Upper lobe of left lung (tissue), 6 donors: ENCODE data around the gene TOPBP1. TPM values are rescaled to one million over a fixed set of nuclear protein-coding genes. Genes with fewer than 3 reads are reported as not detected.

ENCODE experiments used
- ATAC-seq, 2 donors: fragments of 200-7000 bp; cut with Tn5 transposase; one replicate each; pipeline ENCODE4 v1.9.1; 2022; ENCODE audit warnings: mild to moderate bottlenecking in 2 of 2, moderate library complexity in 2 of 2; ENCODE audit not compliant: low FRiP score in 2 of 2
- DNase-seq, 2 donors: peaks; one replicate each; pipeline ENCODE4 v3.0.0-alpha.2; 2019 to 2020
- H3K27ac ChIP-seq, 4 donors: fragments of 200-600 bp; sonication (generic); one replicate each; pipeline ENCODE4 v1.5.1; 2016 to 2019
- H3K27me3 ChIP-seq, 4 donors: fragments of 200-600 bp; sonication (generic); one replicate each; pipeline ENCODE4 v1.5.1; 2017 to 2019
- H3K36me3 ChIP-seq, 4 donors: fragments of 200-600 bp; sonication (generic); one replicate each; pipeline ENCODE4 v1.5.1; 2016 to 2019
- H3K4me1 ChIP-seq, 4 donors: fragments of 200-600 bp; sonication (generic); one replicate each; pipeline ENCODE4 v1.5.1; 2018 to 2019
- H3K4me3 ChIP-seq, 4 donors: fragments of 200-600 bp; sonication (generic); one replicate each; pipeline ENCODE4 v1.5.1; 2017 to 2019; ENCODE audit warnings: mild to moderate bottlenecking in 2 of 4, moderate library complexity in 1 of 4
- H3K9me3 ChIP-seq, 4 donors: fragments of 200-600 bp; sonication (generic); one replicate each; pipeline ENCODE4 v1.5.1; 2018 to 2019
- EP300 ChIP-seq, 4 donors: sonication (generic); formaldehyde crosslinking; IDR thresholded peaks; one replicate each; pipeline ENCODE4 v1.5.1; 2017; ENCODE audit warnings: antibody characterized with exemption in 4 of 4, control low read depth in 2 of 4
- POLR2A ChIP-seq, 4 donors: fragments of 450-650 bp; IDR thresholded peaks; one replicate each; pipeline ENCODE4 v1.5.1; 2016 to 2017; ENCODE audit warnings: antibody characterized with exemption in 4 of 4, mild to moderate bottlenecking in 2 of 4
- POLR2AphosphoS5 ChIP-seq, 2 donors: sonication (generic); formaldehyde crosslinking; IDR thresholded peaks; one replicate each; pipeline ENCODE4 v1.5.1; 2017; ENCODE audit warnings: antibody characterized with exemption in 2 of 2
- WGBS, 2 donors: methylation state at CpG; one replicate each; pipeline ENCODE4 v1.1.5; 2017 to 2018; 5-methylcytosine and 5-hydroxymethylcytosine counted together
- total RNA-seq, 6 donors: library from RNA; depleted of rRNA in 4 of 6; stranded (reverse); fragments of >200 nt in 4 of 6; gene quantifications; one replicate each; pipeline versions ENCODE4 v1.1.0 to v1.2.1, GENCODE V29; 2016 to 2021
- TF ChIP-seq, protein P1 (sequence below), 6 experiments: fragments of 450-650 bp in 4 of 6; fragments of 200-600 bp in 2 of 6; sonication (generic) in 2 of 6; IDR thresholded peaks; one replicate each; pipeline ENCODE4 v1.5.1; 2016 to 2019; ENCODE audit warnings: antibody characterized with exemption in 6 of 6
- donor health status: DM: no; HTN: no; CAD: no; lungs with moderate emphysema.
- donor health status: DM: no; HTN: yes; CAD: no; lungs with severe emphysema.

Gene TOPBP1
- total RNA-seq, 6 donors from 2014 or later: 16.4 to 46.8 (median 22.4) TPM

DNA sequence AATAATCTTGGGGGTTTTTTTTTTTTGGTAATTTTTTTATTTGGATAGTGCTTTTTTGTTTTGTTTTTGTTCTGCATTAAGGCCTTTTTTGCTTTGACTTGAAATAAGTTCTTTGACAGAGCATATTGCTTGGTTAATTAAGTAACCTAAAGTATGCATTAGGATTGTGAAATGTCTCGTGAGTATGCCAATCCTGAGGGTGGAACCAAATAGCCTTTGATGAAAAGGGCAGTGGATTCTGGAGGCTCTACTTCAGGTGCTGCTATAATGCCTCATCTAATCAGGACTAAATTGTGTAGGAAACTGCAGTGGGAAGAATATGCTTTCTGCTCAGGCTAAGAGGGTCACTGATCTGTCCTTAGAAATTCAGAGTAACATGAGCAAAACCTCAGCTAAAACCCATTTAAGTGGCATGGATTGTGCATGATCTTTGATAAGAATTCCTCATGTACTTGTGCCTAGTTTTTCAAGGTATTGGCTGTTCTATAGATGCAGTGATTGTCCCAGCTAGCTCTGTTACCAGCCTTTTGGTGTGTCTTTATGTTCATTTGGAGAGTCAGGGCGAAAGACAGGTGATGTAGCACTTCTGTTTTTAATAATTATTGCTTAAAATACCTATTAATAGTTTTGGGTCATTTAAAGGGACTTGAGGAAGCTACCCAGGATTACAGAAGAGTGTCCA, 72.8 kb downstream of the TOPBP1 start:
- peaks cover 36 to 66% (median 48%) of the 10 kb centered on the region in 4 donors for H3K36me3 ChIP-seq
- H3K4me3 ChIP-seq: no peak overlapping the region
- H3K27me3 ChIP-seq: no peaks in the 10 kb centered on the region
- WGBS, 2 donors: 69 to 76% methylated on average over 2 of the region's 2 CpGs
- peaks cover 3 to 23% (median 12%) of the 10 kb centered on the region in 4 donors for H3K4me1 ChIP-seq
- H3K27ac ChIP-seq: peak overlapping the region in 1 of 4 donors; percentile 17
- DNase-seq (no peak), ATAC-seq (no peak)
- H3K9me3 ChIP-seq: no peaks in the 10 kb centered on the region
- no peak for TF ChIP-seq POLR2AphosphoS5 (IDR thresholded peaks at IDR 0.05)
- TF ChIP-seq POLR2A (IDR thresholded peaks at IDR 0.05): peak in 1 of 4 donors; percentile 11

DNA sequence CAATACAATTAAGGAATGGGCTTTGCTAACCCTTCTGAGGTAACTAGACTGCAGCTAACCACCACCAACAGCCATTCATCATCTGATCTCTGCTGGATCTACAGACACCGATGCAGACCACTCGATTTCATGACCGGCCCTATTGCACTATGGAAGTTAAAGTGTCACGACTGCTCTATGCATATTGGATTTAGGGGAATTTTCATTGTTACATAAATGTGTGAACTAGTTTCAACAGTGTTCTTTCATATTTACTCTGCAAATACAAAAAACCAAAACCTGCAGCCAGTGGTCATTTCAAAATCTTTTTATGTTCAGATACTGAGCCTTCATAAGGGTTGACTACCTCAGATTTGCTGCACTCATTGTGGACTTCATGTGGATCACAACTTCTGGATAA, 73.7 kb downstream of the TOPBP1 start:
- H3K9me3 ChIP-seq: no peaks in the 10 kb centered on the region
- DNase-seq: no peak
- peaks cover 44 to 75% (median 57%) of the 10 kb centered on the region in 4 donors for H3K36me3 ChIP-seq
- H3K4me1 ChIP-seq: peaks cover 3 to 23% (median 12%) of the 10 kb centered on the region in 4 donors
- WGBS, 2 donors: 62 to 68% methylated on average over 4 of the region's 4 CpGs
- no peaks in the 10 kb centered on the region for H3K27me3 ChIP-seq
- H3K27ac ChIP-seq: peak overlapping the region in 1 of 4 donors; percentile 42
- TF ChIP-seq POLR2AphosphoS5 (IDR thresholded peaks at IDR 0.05): no peak
- TF ChIP-seq, protein P1, sequence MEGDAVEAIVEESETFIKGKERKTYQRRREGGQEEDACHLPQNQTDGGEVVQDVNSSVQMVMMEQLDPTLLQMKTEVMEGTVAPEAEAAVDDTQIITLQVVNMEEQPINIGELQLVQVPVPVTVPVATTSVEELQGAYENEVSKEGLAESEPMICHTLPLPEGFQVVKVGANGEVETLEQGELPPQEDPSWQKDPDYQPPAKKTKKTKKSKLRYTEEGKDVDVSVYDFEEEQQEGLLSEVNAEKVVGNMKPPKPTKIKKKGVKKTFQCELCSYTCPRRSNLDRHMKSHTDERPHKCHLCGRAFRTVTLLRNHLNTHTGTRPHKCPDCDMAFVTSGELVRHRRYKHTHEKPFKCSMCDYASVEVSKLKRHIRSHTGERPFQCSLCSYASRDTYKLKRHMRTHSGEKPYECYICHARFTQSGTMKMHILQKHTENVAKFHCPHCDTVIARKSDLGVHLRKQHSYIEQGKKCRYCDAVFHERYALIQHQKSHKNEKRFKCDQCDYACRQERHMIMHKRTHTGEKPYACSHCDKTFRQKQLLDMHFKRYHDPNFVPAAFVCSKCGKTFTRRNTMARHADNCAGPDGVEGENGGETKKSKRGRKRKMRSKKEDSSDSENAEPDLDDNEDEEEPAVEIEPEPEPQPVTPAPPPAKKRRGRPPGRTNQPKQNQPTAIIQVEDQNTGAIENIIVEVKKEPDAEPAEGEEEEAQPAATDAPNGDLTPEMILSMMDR (IDR thresholded peaks at IDR 0.05): no peak
- TF ChIP-seq POLR2A (IDR thresholded peaks at IDR 0.05): no peak
- TF ChIP-seq EP300 (IDR thresholded peaks at IDR 0.05): no peak
- ATAC-seq: no peak
- H3K4me3 ChIP-seq: no peak overlapping the region

DNA sequence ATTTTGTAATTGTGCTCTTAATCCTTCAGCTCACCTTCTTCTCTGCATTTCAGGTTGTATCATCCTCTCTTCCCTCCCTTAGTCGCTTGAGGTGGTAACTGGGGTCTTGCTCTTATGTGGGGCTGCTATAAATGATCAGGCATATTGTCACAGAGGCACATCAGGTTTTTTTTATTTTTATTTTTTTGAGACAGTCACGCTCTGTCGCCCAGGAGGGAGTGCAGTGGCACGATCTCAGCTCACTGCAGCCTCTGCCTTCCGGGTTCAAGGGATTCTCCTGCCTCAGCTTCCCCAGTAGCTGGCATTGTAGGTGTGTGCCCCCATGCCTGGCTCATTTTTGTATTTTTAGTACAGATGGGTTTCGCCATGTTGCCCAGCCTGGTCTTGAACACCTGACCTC, 78.3 kb downstream of the TOPBP1 start:
- peaks cover 20 to 30% (median 25%) of the 10 kb centered on the region in 4 donors for H3K4me1 ChIP-seq
- H3K36me3 ChIP-seq: peaks cover 44 to 100% (median 75%) of the 10 kb centered on the region in 4 donors
- ATAC-seq (no peak), DNase-seq (no peak)
- H3K27ac ChIP-seq: no peak overlapping the region
- no peak for TF ChIP-seq EP300 (IDR thresholded peaks at IDR 0.05)
- TF ChIP-seq, protein P1 (IDR thresholded peaks at IDR 0.05): no peak
- no peak for TF ChIP-seq POLR2AphosphoS5 (IDR thresholded peaks at IDR 0.05)
- TF ChIP-seq POLR2A (IDR thresholded peaks at IDR 0.05): no peak
- no peaks in the 10 kb centered on the region for H3K27me3 ChIP-seq
- no peak overlapping the region for H3K4me3 ChIP-seq
- 95% methylated on average over 6 of the region's 6 CpGs for WGBS, 2 donors
- no peaks in the 10 kb centered on the region for H3K9me3 ChIP-seq

DNA sequence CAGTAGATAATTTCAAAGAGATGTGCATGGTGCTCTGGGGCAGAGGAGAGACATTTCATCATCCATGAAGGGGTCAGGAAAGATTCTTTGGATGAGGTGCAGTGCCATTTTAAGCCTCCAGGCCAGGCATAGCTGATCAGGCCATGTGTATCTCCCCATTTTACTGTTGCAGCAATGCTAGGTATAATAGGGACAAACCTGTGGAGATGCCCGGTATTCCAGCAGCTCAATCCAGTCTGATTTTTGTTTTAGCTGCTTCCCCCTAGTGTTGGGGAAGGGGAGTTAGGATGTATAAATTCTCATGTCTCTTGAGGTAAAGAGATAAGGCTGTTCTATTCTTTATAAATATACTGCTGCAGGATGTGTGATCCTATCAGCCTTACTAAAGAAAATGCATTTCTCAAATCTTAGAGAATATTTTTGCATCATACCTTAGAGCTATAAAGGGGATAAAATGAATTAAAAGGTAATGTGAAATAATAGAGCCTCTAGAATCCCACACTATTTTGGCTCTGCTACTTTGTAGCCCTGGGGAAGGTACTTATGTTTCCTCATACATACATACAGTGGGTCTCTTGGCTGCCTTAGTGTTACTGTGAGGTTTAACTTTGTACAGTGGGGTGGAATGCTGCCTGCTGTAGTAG, 83.1 kb downstream of the TOPBP1 start:
- no peak for DNase-seq
- no peaks in the 10 kb centered on the region for H3K9me3 ChIP-seq
- TF ChIP-seq, protein P1 (IDR thresholded peaks at IDR 0.05): peak; percentile 29 to 58 (median 34)
- TF ChIP-seq POLR2A (IDR thresholded peaks at IDR 0.05): no peak
- 7 to 11% methylated on average over 1 of the region's 1 CpG for WGBS, 2 donors
- H3K4me1 ChIP-seq: peaks cover 50 to 56% (median 54%) of the 10 kb centered on the region in 4 donors
- ATAC-seq: peak in 1 of 2 donors; percentile 23
- peaks cover 20 to 85% (median 40%) of the 10 kb centered on the region in 4 donors for H3K36me3 ChIP-seq
- H3K27me3 ChIP-seq: no peaks in the 10 kb centered on the region
- H3K27ac ChIP-seq: no peak overlapping the region
- H3K4me3 ChIP-seq: peak overlapping the region in 1 of 4 donors; percentile 2

DNA sequence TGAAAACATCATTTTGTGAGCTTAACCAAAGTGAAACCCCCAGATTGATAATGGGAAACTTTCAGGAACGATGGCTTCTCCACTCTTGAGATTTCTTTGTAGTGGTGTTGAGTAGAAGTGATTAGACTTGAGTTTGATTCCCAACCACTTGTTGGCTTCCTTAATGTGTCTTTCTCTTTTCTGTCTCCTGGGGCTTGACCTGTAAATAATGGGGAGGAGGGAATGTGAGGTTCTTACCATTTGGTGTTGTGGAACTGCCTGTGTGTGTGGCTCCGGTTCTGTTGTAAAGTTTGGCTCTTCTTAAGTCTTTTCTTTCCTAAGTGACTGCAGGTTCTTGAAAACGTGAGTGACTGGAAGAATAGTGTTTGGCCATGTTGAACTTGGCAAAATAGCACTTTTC, 85.6 kb downstream of the TOPBP1 start:
- TF ChIP-seq, protein P1 (IDR thresholded peaks at IDR 0.05): no peak
- TF ChIP-seq EP300 (IDR thresholded peaks at IDR 0.05): no peak
- no peak for TF ChIP-seq POLR2A (IDR thresholded peaks at IDR 0.05)
- TF ChIP-seq POLR2AphosphoS5 (IDR thresholded peaks at IDR 0.05): no peak
- Histone ChIP-seq H3K4me1 (peaks cover 56 to 59% (median 58%) of the 10 kb centered on the region in 4 donors), H3K27me3 (no peaks in the 10 kb centered on the region), H3K4me3 (peak overlapping the region in 3 of 4 donors; percentile 26 to 73 (median 71)), H3K36me3 (peaks cover 9 to 60% (median 23%) of the 10 kb centered on the region in 4 donors), H3K27ac (peak overlapping the region in 2 of 4 donors; percentile 2 to 96), H3K9me3 (no peaks in the 10 kb centered on the region)
- DNase-seq (no peak), ATAC-seq (no peak)
- 12 to 27% methylated on average over 3 of the region's 3 CpGs for WGBS, 2 donors
